Breast epithelium (tissue), 4 donors: ENCODE results near the gene GALNT9. TPM values are rescaled to one million over a fixed set of nuclear protein-coding genes. Genes with fewer than 3 reads are reported as not detected.

Source experiments
- DNase-seq, 2 donors: peaks; one replicate each; pipeline ENCODE4 v3.0.0-alpha.2; 2019; ENCODE audit warnings: low spot score in 2 of 2
- H3K27ac ChIP-seq, 2 donors: fragments of 200-600 bp; sonication (generic) in 1 of 2; one replicate each; pipeline ENCODE4 v1.5.1; 2016 to 2019; ENCODE audit warnings: mild to moderate bottlenecking in 1 of 2
- H3K27me3 ChIP-seq, 2 donors: fragments of 200-600 bp; sonication (generic) in 1 of 2; one replicate each; pipeline versions ENCODE4 v1.5.1 to v1.6.0; 2017 to 2019; ENCODE audit warnings: control low read depth in 1 of 2, mild to moderate bottlenecking in 1 of 2
- H3K36me3 ChIP-seq: fragments of 200-600 bp; one replicate; pipeline ENCODE4 v1.5.1; 2019
- H3K4me1 ChIP-seq, 2 donors: fragments of 200-600 bp; sonication (generic); one replicate each; pipeline ENCODE4 v1.5.1; 2016 to 2019; ENCODE audit warnings: control low read depth in 1 of 2
- H3K4me3 ChIP-seq, 3 donors: fragments of 200-600 bp; sonication (generic); 1 replicate in 2 of 3; 2 replicates in 1 of 3; pipeline ENCODE4 v1.5.1; 2016 to 2019; ENCODE audit warnings: mild to moderate bottlenecking in 3 of 3, moderate library complexity in 2 of 3
- H3K9me3 ChIP-seq, 2 donors: fragments of 200-600 bp; sonication (generic) in 1 of 2; one replicate each; pipeline ENCODE4 v1.5.1; 2016 to 2019; ENCODE audit warnings: control low read depth in 1 of 2
- POLR2A ChIP-seq: fragments of 450-650 bp; IDR thresholded peaks from one replicate; pipeline ENCODE4 v1.6.1; 2016; ENCODE audit warnings: antibody characterized with exemption, mild to moderate bottlenecking, moderate library complexity
- POLR2AphosphoS5 ChIP-seq, 3 donors: sonication (generic); formaldehyde crosslinking; IDR thresholded peaks; one replicate each; pipeline ENCODE4 v1.6.1; 2017; ENCODE audit warnings: antibody characterized with exemption in 3 of 3
- intact Hi-C: fragments of 100-400 bp; cut with DNase I; formaldehyde crosslinking; loops from one replicate; pipeline ENCODE4 v1.15.1; 2023; ENCODE audit warnings: low total_unique reads
- total RNA-seq, 3 donors: library from RNA; depleted of rRNA; stranded (reverse); fragments of >200 nt; gene quantifications; one replicate each; pipeline ENCODE4 v1.1.0, GENCODE V29; 2016
- TF ChIP-seq, protein P1 (sequence below), 3 donors: fragments of 450-650 bp; IDR thresholded peaks; one replicate each; pipeline ENCODE4 v1.5.1; 2016 to 2017; ENCODE audit warnings: antibody characterized with exemption in 3 of 3, mild to moderate bottlenecking in 3 of 3, moderate library complexity in 3 of 3

The GALNT9 gene
- total RNA-seq, 3 donors from 2014 or later, result 2.9 TPM; not detected in 2

- H3K27me3 ChIP-seq, result no peaks in the 10 kb centered on the region
Measured at GRCh38 chr12:132154941-132155770, 174.2 kb downstream of the GALNT9 start.

GRCh38 chr12:132154341-132154761 lies 175.0 kb downstream of the GALNT9 start:
- Histone ChIP-seq H3K4me3 (peak overlapping the region in 2 of 3 donors; percentile 14 to 21), H3K9me3 (no peaks in the 10 kb centered on the region), H3K27me3 (no peaks in the 10 kb centered on the region), H3K36me3 (no peaks in the 10 kb centered on the region), H3K4me1 (no peaks in the 10 kb centered on the region), H3K27ac (no peak overlapping the region)
- TF ChIP-seq POLR2A (no peak), POLR2AphosphoS5 (IDR thresholded peaks at IDR 0.05) (no peak)
- TF ChIP-seq, protein P1, sequence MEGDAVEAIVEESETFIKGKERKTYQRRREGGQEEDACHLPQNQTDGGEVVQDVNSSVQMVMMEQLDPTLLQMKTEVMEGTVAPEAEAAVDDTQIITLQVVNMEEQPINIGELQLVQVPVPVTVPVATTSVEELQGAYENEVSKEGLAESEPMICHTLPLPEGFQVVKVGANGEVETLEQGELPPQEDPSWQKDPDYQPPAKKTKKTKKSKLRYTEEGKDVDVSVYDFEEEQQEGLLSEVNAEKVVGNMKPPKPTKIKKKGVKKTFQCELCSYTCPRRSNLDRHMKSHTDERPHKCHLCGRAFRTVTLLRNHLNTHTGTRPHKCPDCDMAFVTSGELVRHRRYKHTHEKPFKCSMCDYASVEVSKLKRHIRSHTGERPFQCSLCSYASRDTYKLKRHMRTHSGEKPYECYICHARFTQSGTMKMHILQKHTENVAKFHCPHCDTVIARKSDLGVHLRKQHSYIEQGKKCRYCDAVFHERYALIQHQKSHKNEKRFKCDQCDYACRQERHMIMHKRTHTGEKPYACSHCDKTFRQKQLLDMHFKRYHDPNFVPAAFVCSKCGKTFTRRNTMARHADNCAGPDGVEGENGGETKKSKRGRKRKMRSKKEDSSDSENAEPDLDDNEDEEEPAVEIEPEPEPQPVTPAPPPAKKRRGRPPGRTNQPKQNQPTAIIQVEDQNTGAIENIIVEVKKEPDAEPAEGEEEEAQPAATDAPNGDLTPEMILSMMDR (IDR thresholded peaks at IDR 0.05), result no peak
- DNase-seq, result no peak
- intact Hi-C loops, result no loop called here

More at GRCh38 chr12:132154941-132155770, 174.2 kb downstream of the GALNT9 start:
- no peaks in the 10 kb centered on the region for H3K4me1 ChIP-seq
- intact Hi-C loops, result no loop called here
- TF ChIP-seq POLR2A (no peak), POLR2AphosphoS5 (IDR thresholded peaks at IDR 0.05) (no peak)
- TF ChIP-seq, protein P1 (IDR thresholded peaks at IDR 0.05), result no peak
- no peak overlapping the region for H3K27ac ChIP-seq
- no peak for DNase-seq
- H3K4me3 ChIP-seq, result no peak overlapping the region
- no peaks in the 10 kb centered on the region for H3K9me3 ChIP-seq
- H3K36me3 ChIP-seq, result no peaks in the 10 kb centered on the region

GRCh38 chr12:132153501-132154340 lies 175.7 kb downstream of the GALNT9 start:
- Histone ChIP-seq H3K27me3 (no peaks in the 10 kb centered on the region), H3K4me1 (no peaks in the 10 kb centered on the region), H3K9me3 (no peaks in the 10 kb centered on the region), H3K27ac (no peak overlapping the region), H3K4me3 (peak overlapping the region in 2 of 3 donors; percentile 14 to 21), H3K36me3 (no peaks in the 10 kb centered on the region)
- intact Hi-C loops, result no loop called here
- no peak for TF ChIP-seq POLR2A
- TF ChIP-seq, protein P1 (IDR thresholded peaks at IDR 0.05), result peak in 2 of 3 donors; percentile 75 to 85
- DNase-seq, result no peak

GRCh38 chr12:132152953-132153352 lies 176.4 kb downstream of the GALNT9 start:
- intact Hi-C loops, result no loop called here
- H3K27ac ChIP-seq, result no peak overlapping the region
- H3K9me3 ChIP-seq, result no peaks in the 10 kb centered on the region
- no peaks in the 10 kb centered on the region for H3K27me3 ChIP-seq
- no peak overlapping the region for H3K4me3 ChIP-seq
- H3K4me1 ChIP-seq, result no peaks in the 10 kb centered on the region
- no peaks in the 10 kb centered on the region for H3K36me3 ChIP-seq
- no peak for DNase-seq
- TF ChIP-seq, protein P1 (IDR thresholded peaks at IDR 0.05), result no peak
- TF ChIP-seq POLR2A (no peak), POLR2AphosphoS5 (IDR thresholded peaks at IDR 0.05) (no peak)
